Mucosa of stomach (tissue), 1 donor: ENCODE results near the gene KAZN.

Experiments used
- H3K27me3 ChIP-seq: one replicate; pipeline ENCODE4 v1.7.0; 2013; ENCODE audit warnings: mild to moderate bottlenecking, low read length; ENCODE audit not compliant: control insufficient read depth, insufficient read depth
- H3K36me3 ChIP-seq: one replicate; pipeline ENCODE4 v1.7.0; 2013; ENCODE audit warnings: low read length; ENCODE audit not compliant: control insufficient read depth, insufficient read depth
- H3K4me1 ChIP-seq: one replicate; pipeline ENCODE4 v1.7.0; 2013; ENCODE audit warnings: mild to moderate bottlenecking, low read length; ENCODE audit not compliant: control insufficient read depth, insufficient read depth
- H3K4me3 ChIP-seq: one replicate; pipeline ENCODE4 v1.7.0; 2013; ENCODE audit warnings: low read length
- H3K9ac ChIP-seq: one replicate; pipeline ENCODE4 v1.7.0; 2013; ENCODE audit warnings: mild to moderate bottlenecking, low read length, moderate library complexity
- H3K9me3 ChIP-seq: one replicate; pipeline ENCODE4 v1.7.0; 2013; ENCODE audit warnings: mild to moderate bottlenecking, low read length, moderate library complexity; ENCODE audit not compliant: control insufficient read depth
- donor health status: Pancreatic carcinoma.

Gene KAZN

DNA sequence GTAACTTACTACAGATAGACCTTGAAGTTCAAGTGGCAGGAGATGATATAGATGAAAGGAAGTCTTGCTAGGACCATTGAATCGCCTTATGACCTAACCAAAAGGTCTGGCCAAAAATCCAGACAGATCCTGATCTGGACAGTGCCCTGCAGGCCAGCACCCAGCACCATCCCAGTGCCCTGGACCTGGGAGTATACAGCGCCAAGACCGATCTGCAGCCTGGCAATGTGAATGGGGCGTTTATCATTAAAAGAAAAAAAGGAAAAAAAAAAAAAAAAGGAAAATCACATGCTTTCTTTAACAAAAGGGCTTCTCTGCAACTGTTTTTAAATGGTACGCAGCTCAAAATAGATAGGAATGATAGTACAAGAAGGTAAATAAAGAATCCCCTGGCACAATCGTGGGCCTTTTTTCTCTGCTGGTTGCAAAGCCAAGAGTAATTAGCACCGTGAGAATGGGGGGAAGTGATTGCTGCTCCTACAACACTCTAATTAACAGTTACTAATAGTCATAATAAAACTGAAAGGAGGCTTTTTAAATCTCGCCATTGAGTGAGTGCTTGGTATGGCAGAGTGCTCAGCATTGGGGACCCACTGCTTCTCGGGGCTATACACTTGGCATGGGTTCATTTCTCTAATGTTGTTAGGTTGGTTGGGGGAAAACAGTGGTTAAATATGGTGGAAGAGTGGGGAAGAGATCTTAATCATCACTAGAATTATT lies 146.7 kb downstream of the KAZN start:
- Histone ChIP-seq H3K4me3 (no peak overlapping the region), H3K4me1 (no peaks in the 10 kb centered on the region), H3K27me3 (no peaks in the 10 kb centered on the region), H3K36me3 (no peaks in the 10 kb centered on the region), H3K9ac (no peak overlapping the region), H3K9me3 (no peaks in the 10 kb centered on the region)

GRCh38 chr1:14745789-14746188 lies 147.3 kb downstream of the KAZN start:
- no peaks in the 10 kb centered on the region for H3K9me3 ChIP-seq
- no peak overlapping the region for H3K9ac ChIP-seq
- H3K4me3 ChIP-seq: no peak overlapping the region
- no peaks in the 10 kb centered on the region for H3K36me3 ChIP-seq
- no peaks in the 10 kb centered on the region for H3K27me3 ChIP-seq
- no peaks in the 10 kb centered on the region for H3K4me1 ChIP-seq

DNA sequence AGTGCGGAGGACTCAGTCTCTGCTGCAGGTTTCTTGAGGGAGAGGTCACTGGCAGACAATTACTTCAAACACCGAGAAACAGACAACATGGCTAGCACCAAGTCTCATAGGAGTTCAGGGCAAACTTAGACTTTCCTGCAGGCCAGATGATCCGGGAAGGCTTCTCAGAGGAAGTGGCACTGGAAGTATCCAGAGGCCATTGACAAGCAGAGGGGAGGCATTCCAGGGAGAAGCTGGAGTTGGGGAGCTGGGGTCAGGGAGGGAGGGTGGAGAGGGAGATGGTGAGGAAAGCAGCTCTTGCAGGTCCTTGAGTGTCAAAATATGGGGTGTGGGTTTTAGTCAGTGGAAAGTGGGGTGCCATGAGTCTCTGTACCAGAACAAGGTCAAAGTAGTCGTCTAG lies 147.9 kb downstream of the KAZN start:
- no peaks in the 10 kb centered on the region for H3K9me3 ChIP-seq
- no peaks in the 10 kb centered on the region for H3K27me3 ChIP-seq
- H3K4me3 ChIP-seq: no peak overlapping the region
- no peaks in the 10 kb centered on the region for H3K36me3 ChIP-seq
- no peak overlapping the region for H3K9ac ChIP-seq
- no peaks in the 10 kb centered on the region for H3K4me1 ChIP-seq

DNA sequence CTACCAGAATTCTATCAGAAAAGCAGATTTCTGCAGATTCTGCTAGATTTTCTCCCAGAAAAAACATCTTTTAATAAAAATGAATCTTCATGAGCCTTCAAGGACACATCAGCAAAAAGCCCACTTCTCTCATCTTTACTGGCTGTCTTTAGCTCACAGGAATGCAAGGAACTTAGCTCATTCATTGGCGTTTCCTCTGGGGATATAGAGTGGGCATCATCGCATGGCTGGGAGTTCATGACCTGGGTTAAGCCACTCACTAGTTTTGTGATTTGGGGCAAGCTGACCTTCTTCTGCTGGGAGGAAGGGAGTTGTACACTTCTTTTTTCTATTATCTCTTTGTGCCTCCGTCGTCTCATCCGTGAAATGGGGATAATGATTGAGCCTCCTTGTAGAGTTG lies 149.7 kb downstream of the KAZN start:
- no peaks in the 10 kb centered on the region for H3K9me3 ChIP-seq
- H3K9ac ChIP-seq: no peak overlapping the region
- H3K4me3 ChIP-seq: no peak overlapping the region
- H3K27me3 ChIP-seq: no peaks in the 10 kb centered on the region
- H3K36me3 ChIP-seq: no peaks in the 10 kb centered on the region
- no peaks in the 10 kb centered on the region for H3K4me1 ChIP-seq

DNA sequence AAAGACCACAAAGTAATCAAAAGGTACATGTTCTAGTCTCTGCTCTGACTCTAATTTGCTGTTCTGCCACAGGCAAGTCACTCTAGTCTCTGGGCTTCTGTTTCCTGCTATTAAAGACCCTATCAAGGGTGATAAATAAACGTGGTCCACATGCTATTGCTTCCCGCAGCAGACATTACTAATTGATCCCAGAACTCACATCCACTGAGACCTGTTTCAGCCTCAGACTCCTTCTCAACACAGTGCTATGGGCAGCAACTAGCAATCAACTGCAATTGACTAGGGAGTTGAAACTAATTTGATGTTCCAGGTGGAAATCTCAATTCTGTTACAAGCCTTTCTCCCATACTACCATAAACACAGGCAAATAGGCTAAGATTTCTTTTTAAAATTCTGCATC lies 150.5 kb downstream of the KAZN start:
- no peak overlapping the region for H3K9ac ChIP-seq
- H3K9me3 ChIP-seq: no peaks in the 10 kb centered on the region
- no peaks in the 10 kb centered on the region for H3K4me1 ChIP-seq
- no peak overlapping the region for H3K4me3 ChIP-seq
- no peaks in the 10 kb centered on the region for H3K36me3 ChIP-seq
- H3K27me3 ChIP-seq: no peaks in the 10 kb centered on the region

DNA sequence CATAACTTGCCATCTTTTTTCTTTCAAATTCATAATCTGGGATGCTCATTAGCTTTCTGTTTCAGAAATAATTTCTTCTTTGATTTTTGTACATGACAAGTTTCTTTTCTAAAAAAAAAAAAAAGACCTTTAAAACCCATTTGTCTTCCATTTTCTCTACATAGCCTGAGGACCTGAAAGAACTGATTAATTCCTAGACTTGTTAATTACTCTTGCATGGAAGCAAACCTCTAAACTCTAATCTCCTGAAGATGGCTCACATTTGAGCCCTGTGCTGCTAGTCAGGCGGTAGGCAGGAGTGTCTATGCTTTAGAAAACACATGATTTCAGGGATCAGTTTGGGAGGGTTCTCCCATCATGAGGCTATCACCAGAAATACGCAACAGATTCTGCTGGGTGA lies 152.0 kb downstream of the KAZN start:
- Histone ChIP-seq H3K9ac (no peak overlapping the region), H3K9me3 (no peaks in the 10 kb centered on the region)

GRCh38 chr1:14755518-14756252 lies 157.2 kb downstream of the KAZN start:
- H3K36me3 ChIP-seq: no peaks in the 10 kb centered on the region
- H3K4me1 ChIP-seq: peaks cover 5% of the 10 kb centered on the region
- H3K9ac ChIP-seq: no peak overlapping the region
- no peak overlapping the region for H3K4me3 ChIP-seq
- H3K9me3 ChIP-seq: no peaks in the 10 kb centered on the region
- peaks cover 4% of the 10 kb centered on the region for H3K27me3 ChIP-seq

More for the DNA sequence above, 152.0 kb downstream of the KAZN start:
- Histone ChIP-seq H3K4me1 (no peaks in the 10 kb centered on the region), H3K4me3 (no peak overlapping the region), H3K36me3 (no peaks in the 10 kb centered on the region), H3K27me3 (no peaks in the 10 kb centered on the region)

DNA sequence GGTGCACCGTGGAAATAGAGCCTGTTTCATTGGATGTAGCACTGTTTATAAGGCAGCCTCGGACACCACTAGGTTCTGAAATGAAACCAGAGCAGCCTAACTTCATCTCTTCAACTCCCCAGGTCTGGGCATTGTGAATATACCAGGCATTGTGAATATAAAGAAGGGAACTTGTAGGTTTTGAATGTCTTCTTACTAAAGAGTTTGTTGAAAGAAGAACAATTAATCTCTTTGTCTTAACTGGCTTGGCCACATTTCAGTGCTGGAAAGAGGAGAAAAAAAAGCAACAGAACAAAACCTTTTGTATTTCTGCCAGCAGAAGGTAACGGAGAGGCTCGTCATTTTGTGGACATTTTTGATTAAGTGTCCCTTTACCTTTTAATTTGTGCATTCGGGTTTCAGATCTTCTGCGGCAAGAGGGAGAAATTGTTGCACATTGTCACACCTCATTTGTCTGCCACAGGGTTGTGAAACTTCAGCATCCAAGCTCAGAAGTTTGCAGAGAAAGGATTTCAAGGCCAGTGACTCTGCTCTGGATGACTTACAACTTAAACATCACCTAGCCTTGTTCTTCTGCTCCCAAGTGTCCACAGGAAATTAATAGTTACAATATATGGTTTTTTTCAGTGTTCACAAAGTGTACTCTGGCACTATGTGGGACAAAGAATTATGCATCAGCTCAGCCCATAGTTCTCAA lies 158.3 kb downstream of the KAZN start:
- Histone ChIP-seq H3K4me3 (no peak overlapping the region), H3K9ac (no peak overlapping the region), H3K4me1 (peaks cover 5% of the 10 kb centered on the region), H3K36me3 (no peaks in the 10 kb centered on the region), H3K27me3 (peaks cover 4% of the 10 kb centered on the region), H3K9me3 (no peaks in the 10 kb centered on the region)

GRCh38 chr1:14757286-14757625 lies 158.8 kb downstream of the KAZN start:
- no peaks in the 10 kb centered on the region for H3K9me3 ChIP-seq
- no peaks in the 10 kb centered on the region for H3K36me3 ChIP-seq
- no peak overlapping the region for H3K9ac ChIP-seq
- no peak overlapping the region for H3K4me3 ChIP-seq
- peaks cover 5% of the 10 kb centered on the region for H3K4me1 ChIP-seq
- H3K27me3 ChIP-seq: peaks cover 4% of the 10 kb centered on the region

DNA sequence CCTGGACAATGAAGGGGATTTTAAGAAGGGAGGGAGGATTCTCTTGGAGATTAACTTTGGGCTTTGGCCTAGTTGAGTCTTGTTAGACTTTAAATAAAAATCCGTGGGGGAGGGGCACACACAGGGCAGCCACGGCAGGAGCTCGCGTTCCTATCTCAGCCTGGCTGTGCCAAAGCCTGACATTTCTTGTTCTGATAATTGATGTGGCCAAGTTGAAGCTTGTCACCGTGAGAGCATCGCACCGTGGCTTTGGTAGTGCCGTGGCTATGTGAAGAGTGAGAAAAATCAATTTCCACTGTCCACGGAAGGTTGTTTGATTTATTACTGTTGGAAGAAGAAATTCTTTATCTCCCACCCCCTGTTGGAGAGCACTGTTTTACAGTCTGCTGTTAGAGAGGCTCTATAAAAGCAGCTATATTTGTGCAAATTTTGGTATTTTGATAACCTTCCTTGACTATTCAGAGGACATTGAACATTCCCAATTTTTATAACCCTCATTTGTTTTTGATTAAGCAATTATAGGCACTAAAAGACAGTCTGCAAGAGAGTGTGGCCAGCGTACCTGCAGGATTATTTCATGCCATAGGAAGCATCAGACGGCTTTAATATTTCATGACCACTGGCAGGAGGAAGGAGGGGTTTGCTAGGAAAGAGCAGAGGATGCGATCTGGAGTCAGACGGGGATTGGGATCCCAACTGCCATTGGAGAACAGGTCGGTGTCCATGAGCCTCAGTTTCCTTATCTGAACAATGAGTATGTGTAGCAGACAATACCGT lies 160.7 kb downstream of the KAZN start:
- Histone ChIP-seq H3K36me3 (no peaks in the 10 kb centered on the region), H3K9me3 (no peaks in the 10 kb centered on the region), H3K9ac (no peak overlapping the region), H3K4me1 (peaks cover 5% of the 10 kb centered on the region), H3K4me3 (no peak overlapping the region), H3K27me3 (peaks cover 4% of the 10 kb centered on the region)

- H3K9ac ChIP-seq: no peak overlapping the region
- no peaks in the 10 kb centered on the region for H3K36me3 ChIP-seq
- peaks cover 5% of the 10 kb centered on the region for H3K4me1 ChIP-seq
- peaks cover 8% of the 10 kb centered on the region for H3K27me3 ChIP-seq
- H3K9me3 ChIP-seq: no peaks in the 10 kb centered on the region
- H3K4me3 ChIP-seq: no peak overlapping the region
Measured at GRCh38 chr1:14759843-14760242, 161.4 kb downstream of the KAZN start.

DNA sequence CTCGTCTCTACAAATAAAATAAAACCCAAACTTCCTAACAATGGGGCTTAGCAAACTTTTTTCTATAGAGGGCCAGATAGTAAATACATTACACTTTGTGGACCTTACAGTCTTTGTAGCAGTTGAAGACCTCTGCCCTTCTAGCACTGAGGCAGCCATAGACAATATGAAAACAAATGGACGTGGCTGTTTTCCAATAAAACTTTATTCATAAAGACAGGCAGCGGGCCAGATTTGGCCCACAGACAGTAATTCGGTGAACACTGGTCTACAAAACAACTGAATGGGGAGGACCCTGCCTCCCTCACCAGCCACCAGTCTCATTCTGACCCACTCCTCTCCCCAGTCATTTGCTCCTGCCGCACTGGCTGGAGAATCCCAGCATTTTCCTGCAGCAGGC lies 162.3 kb downstream of the KAZN start:
- no peaks in the 10 kb centered on the region for H3K36me3 ChIP-seq
- H3K4me3 ChIP-seq: no peak overlapping the region
- H3K9ac ChIP-seq: no peak overlapping the region
- H3K27me3 ChIP-seq: peaks cover 10% of the 10 kb centered on the region
- H3K9me3 ChIP-seq: no peaks in the 10 kb centered on the region
- peaks cover 8% of the 10 kb centered on the region for H3K4me1 ChIP-seq
